Tongue (tissue), 2 donors: ENCODE measurements around the gene FAM171A2. TPM values are rescaled to one million over a fixed set of nuclear protein-coding genes. Genes with fewer than 3 reads are reported as not detected.

ENCODE experiments used
- DNase-seq: peaks from one replicate; pipeline ENCODE4 v3.0.0-alpha.2; 2015
- total RNA-seq: library from RNA; depleted of rRNA; stranded (reverse); fragments of >200 nt; gene quantifications from one replicate; pipeline ENCODE4 v1.2.3, GENCODE V29; 2014

Gene FAM171A2
- total RNA-seq, 1 donor from 2014 or later, result 9.9 TPM

GRCh38 chr17:44321246-44322120 is 42.2 kb downstream of the FAM171A2 start:
- no peak for DNase-seq

DNA sequence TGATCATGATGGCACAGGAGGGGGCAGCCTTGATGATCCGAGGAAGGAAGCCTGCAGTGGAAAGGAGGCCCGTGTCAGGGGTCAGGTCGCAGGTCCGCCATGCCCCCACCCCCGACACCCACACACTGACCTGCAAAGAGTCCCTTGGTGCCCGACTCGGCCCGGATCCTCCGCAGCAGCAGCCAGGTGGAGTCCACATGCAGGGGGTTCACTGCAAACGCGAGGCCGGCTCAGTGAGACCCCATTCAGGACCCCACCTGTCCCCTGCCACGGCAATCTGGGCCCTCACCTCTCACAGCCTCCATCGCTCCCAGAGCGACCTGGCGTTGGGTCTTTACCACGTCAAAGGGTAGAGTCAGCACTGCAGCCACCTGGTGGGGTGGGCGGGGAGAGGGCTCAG is 43.6 kb downstream of the FAM171A2 start:
- no peak for DNase-seq

- no peak for DNase-seq
Observed at GRCh38 chr17:44318077-44318892, 45.4 kb downstream of the FAM171A2 start.

- DNase-seq, result no peak
Observed at GRCh38 chr17:44317545-44317944, 46.1 kb downstream of the FAM171A2 start.

DNA sequence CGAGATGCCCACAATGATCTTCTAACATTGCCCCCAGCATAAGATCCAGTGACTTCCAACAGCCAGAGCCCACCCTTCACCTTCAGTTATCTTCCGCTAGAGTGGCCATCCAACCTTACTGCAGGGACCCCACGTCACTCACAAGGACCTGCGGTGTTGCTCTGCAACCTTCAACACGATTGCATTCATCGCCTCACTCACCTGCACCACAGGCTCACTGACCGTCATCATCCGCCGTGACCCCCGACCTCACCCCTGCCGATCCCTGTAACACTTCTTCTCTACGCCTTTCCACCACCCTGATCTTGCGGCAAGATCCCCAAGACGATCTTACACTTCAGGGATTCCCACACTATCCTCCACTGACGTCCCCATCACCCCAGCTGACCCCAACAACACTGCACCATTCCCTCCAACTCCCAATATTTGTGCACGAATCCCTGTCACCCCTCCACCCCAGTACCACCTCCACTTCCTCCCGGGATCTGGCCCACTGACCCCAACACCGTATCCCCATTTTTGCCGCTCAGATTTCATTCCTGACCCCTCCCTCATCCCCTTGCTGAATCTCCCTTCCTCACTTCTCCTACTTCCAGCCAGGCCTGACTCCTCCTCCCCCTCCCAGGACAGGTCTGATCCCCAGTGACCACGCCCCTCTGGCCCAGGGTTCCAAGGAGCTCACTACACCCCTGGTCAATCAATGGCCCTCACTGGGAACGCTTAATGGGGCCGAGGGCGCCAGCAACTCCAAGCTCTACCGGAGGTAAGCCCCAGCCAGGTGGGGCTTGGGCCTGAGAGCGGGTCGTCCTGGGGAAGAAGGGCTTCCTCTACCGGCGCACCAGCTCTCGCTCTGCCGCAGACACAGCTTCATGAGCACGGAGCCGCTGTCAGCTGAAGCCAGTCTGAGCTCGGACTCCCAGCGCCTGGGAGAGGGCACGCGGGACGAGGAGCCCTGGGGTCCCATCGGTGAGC is 47.6 kb downstream of the FAM171A2 start:
- DNase-seq, result no peak

DNA sequence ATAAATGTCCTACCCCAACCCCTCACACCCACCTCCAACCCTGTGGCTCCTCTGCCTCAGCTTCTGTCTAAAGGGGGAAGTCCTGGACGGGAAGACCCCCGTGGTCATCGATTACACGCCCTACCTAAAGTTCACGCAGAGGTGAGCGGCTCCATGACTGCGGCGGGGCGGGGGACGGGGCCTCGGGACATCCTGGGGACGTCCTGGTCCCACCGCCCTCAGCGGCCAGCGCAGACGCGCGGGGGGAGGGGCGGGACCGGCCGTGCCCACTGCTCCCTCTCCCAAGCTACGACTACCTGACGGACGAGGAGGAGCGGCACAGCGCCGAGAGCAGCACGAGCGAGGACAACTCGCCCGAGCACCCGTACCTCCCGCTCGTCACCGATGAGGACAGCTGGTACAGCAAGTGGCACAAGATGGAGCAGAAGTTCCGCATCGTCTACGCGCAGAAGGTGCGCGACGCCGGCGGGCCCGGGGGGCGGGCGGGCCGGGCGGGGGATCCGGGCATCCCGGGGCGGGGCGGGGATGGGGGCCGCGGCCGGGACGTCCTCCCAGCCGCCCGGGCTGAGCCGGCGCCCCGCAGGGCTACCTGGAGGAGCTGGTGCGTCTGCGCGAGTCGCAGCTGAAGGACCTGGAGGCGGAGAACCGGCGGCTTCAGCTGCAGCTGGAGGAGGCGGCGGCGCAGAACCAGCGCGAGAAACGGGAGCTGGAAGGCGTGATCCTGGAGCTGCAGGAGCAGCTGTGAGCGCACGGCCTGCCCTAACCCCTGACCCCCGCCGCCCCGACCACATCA is 48.6 kb downstream of the FAM171A2 start:
- peak; percentile 38 for DNase-seq

DNA sequence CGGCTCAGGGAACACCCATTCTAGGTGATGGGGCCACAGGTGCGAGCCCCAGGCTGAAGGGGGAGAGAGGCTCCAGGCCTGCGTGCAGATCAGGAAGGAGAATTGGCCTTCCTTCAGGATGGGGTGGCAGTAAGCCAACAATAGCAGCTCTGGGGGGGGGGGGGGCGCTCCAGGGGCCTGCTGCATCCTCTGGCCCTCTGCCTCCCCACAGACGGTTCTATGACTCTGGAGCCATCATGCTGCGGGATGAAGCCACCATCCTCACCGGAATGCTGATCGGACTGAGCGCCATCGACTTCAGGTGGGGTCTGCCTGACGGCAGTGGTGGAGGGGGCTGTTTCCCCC is 49.2 kb downstream of the FAM171A2 start:
- no peak for DNase-seq

- no peak for DNase-seq
Observed at GRCh38 chr17:44314031-44314430, 49.6 kb downstream of the FAM171A2 start.

DNA sequence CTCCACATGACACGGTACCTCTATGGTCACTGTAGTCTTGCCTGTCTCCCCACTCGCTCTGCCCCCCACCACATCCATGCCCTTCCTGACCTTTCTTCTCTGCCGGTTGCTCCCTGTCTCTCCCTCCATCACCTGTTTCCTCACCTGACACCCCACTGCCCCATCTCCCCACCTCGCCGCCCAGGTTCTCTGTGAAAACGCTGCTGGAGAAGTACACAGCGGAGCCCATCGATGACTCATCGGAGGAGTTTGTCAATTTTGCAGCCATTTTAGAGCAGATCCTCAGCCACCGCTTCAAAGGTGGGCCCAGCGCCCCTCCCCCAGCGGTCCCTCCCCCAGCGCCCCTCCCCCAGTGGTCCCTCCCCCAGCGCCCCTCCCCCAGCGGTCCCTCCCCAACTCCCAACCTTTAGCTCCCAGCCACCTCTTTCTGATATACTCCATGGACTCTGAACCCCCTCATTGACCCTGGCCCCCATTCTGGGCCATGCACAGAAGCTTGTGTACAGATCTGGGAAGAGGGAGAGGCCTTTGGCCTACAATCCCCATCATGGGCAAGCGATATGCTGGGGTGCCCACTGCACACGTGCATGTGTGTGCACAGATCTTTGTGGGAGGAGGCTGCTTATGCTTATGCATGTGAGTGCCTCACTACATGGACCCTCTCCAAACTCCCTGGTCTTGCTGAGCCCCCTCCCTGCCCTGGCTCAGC is 51.1 kb downstream of the FAM171A2 start:
- DNase-seq, result no peak

- DNase-seq, result no peak
Observed at GRCh38 chr17:44311562-44312181, 52.0 kb downstream of the FAM171A2 start.

DNA sequence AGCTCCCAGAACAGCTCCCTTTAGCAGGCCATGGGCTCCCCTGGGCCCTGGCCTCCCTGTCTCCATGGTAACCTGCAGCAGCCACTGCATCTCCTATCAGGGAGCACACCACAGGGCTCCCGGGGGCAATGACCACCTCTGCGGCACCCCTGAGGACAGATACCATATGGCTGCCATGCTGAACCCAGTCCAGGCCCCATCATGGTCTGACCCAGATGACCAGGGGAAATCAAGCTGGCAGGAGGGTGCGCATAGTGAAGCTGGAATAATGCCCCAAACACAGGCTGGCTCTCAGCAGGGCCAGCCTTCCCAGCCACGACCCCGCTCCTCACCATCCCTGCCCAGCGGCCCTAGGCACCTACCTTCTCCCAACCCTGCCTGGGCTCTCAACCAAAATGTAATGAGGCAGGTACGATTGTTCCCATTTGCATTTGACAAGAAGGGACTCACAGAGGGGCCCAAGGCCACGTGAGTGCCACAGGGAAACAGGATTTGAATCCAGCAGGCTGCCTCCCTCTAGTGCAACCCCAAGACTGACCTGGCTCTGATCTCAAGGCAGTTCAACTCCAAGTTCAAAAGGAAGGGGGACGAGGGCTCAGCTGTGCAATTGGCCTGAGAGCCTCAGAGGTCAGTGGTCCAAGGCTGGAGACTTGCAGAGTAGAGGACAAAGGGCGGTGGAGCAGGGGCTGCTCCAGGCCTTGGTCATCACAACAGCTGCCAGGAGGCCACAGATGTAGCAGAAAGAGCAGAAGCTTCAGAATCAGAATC is 52.9 kb downstream of the FAM171A2 start:
- DNase-seq, result no peak

- DNase-seq, result no peak
Observed at GRCh38 chr17:44310188-44310587, 53.5 kb downstream of the FAM171A2 start.

DNA sequence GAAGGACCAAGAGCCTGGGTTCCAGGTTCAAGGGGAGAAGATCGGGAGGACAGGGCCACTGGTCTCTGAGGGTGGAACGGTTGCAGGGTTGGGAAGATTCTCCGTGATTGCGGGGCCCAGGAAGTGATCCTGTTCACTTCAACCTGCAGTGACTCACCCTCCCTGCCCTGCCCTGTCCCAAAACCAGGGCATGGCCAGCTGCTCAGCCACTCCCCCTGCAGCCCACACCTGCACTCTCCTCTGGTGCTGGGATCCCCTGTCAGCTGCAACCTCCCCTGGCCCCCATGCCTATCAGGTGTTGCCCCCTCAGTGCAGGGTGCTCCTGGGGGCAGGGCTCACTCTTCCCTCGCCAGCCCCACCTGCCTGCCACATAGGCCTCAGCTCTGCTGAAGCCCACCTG is 54.2 kb downstream of the FAM171A2 start:
- no peak for DNase-seq

GRCh38 chr17:44308865-44309264 is 54.8 kb downstream of the FAM171A2 start:
- DNase-seq, result no peak

DNA sequence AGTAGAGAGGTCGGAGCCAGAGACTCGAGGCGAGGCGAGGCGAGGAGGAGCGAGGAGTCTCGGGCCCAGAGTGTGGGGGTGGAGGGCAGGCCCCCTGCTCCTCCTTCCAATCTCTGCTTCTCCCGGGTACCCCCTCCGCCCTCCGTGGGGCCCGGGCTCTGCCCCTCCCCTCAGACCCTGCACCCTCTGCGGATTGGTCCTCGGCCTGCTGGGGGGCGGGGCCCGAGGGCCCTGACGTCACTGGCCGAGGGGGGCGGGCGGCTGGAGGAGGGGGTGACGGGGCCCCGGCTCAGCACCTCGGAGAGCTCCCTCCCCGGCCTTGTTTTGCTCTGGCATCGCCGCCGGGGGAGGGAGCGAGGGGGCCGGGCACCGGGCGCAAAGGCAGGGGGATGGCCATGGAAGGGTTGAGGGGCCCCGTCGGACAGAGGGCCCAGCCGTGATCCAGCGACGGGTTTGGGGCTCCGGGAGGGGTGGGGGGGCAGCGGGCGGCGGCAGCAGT is 55.3 kb downstream of the FAM171A2 start, which contains the start of gene RUNDC3A:
Gene RUNDC3A (plus strand): TSS at position 282 of the 499 bp plus-strand sequence. CDS start 232 bp downstream, outside the sequence.
- peak; percentile 96 for DNase-seq

DNA sequence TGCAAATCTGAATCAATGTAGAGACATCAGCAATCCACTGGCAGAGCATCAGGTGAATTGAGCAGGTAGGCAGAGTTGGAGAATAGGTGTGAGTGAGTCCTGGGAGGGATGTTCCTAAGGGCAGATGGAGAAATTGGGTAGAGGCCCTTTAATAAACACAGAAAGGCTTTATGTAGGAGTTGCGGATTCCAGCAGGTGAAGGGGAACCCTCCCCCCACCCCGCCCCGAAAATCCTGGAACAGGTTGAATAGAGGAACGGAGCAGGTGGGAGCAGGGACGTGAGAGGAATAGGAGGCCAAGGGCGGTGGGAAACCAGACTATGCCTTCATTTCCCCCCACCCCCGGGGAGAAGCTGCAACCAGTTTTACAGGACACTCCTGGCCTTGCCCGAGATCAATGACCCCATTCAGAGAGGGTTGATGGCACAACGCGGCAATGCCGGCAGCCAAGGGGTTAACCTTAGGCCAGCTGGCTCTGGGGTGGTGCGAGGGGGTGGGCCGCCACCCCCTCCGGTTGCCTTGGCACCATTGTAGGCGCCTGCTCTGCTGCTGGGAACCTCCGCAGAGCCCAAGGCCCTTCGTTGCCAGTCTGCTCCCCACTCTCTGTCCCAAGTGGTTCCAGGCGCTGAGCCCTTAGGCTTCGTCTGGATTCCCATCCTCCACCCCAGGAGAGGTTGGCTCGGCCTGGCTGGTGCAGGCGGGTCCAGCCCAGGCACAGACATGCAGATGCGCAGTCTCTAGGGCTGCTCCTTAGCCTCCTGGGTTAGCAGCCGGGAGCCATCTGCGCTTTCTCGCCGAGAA is 56.1 kb downstream of the FAM171A2 start:
- peak; percentile 66 for DNase-seq

DNA sequence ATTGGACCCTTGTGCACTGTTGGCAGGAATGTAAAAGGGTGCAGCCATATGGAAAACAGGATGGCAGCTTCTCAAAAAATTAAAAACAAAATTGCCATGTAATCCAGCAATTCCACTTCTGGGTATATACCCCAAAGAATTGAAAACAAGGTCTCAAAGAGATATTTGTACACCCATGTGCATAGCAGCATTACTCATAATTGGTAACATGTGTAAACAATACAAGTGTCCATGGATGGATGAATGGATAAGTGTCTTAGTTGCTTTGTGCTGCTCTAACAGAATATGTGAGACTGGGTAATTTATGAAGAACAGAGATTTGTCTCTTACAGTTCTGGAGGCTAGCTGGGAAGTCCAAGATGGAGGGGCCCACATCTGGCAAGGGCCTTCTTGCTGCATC is 59.0 kb downstream of the FAM171A2 start:
- no peak for DNase-seq
